CD4-positive, alpha-beta memory T cell (primary cell): ENCODE results near the gene NODAL. TPM values are rescaled to one million over a fixed set of nuclear protein-coding genes. Genes with fewer than 3 reads are reported as not detected.
A peak's percentile ranks its signal among the peaks of the same experiment; 100 is the strongest.

ENCODE experiments used
- CTCF ChIA-PET: fragments of 350-600 bp; sonication (Branson Sonifier 250); formaldehyde crosslinking; loops from one replicate; lab custom pipeline; 2021; ENCODE audit warnings: inconsistent platforms; ENCODE audit not compliant: partially characterized antibody; lab: Charles Lee
- POLR2A ChIA-PET: fragments of 350-600 bp; sonication (Branson Sonifier 250); formaldehyde crosslinking; loops from one replicate; lab custom pipeline; 2021; ENCODE audit not compliant: partially characterized antibody; lab: Charles Lee
- DNase-seq, 5 donors: peaks; one replicate each; pipeline versions ENCODE4 v3.0.0 to v3.0.0-alpha.2; 2020 to 2022; ENCODE audit warnings: mixed read lengths in 1 of 5
- H3K27ac ChIP-seq: one replicate; pipeline ENCODE4 v1.7.0; 2013; ENCODE audit warnings: low read depth, low read length
- H3K27me3 ChIP-seq: 2 replicates; pipeline ENCODE4 v1.7.0; 2013; ENCODE audit warnings: mild to moderate bottlenecking, low read length, moderate library complexity; ENCODE audit not compliant: insufficient read depth
- H3K36me3 ChIP-seq: 2 replicates; pipeline ENCODE4 v1.7.0; 2013; ENCODE audit warnings: mild to moderate bottlenecking, low read length, moderate library complexity; ENCODE audit not compliant: insufficient read depth
- H3K4me1 ChIP-seq: 2 replicates; pipeline ENCODE4 v1.7.0; 2013; ENCODE audit warnings: mild to moderate bottlenecking, low read length, moderate library complexity; ENCODE audit not compliant: insufficient read depth
- H3K4me3 ChIP-seq, 2 donors: one replicate each; pipeline ENCODE4 v1.7.0; 2013; ENCODE audit warnings: low read length in 2 of 2, mild to moderate bottlenecking in 1 of 2
- H3K9me3 ChIP-seq, 2 donors: one replicate each; pipeline ENCODE4 v1.7.0; 2013; ENCODE audit warnings: low read length in 2 of 2, control low read depth in 1 of 2; ENCODE audit not compliant: control insufficient read depth in 1 of 2
- H3K27ac Mint-ChIP-seq, 7 donors: one replicate each; pipeline ENCODE4 v1.8.0; 2020 to 2021; ENCODE audit warnings: mixed read lengths in 7 of 7, mild to moderate bottlenecking in 6 of 7, inconsistent platforms in 3 of 7, moderate library complexity in 3 of 7
- H3K27me3 Mint-ChIP-seq, 2 donors: one replicate each; pipeline ENCODE4 v1.8.0; 2020 to 2021; ENCODE audit warnings: mixed read lengths in 2 of 2
- H3K36me3 Mint-ChIP-seq, 2 donors: one replicate each; pipeline ENCODE4 v1.8.0; 2020 to 2021; ENCODE audit warnings: mixed read lengths in 2 of 2, inconsistent platforms in 1 of 2, mild to moderate bottlenecking in 1 of 2
- H3K4me1 Mint-ChIP-seq, 4 donors: one replicate each; pipeline ENCODE4 v1.8.0; 2020 to 2021; ENCODE audit warnings: mixed read lengths in 4 of 4, mild to moderate bottlenecking in 1 of 4
- H3K4me3 Mint-ChIP-seq, 8 donors: one replicate each; pipeline ENCODE4 v1.8.0; 2020 to 2021; ENCODE audit warnings: mixed read lengths in 8 of 8, mild to moderate bottlenecking in 7 of 8, moderate library complexity in 6 of 8, inconsistent platforms in 3 of 8
- H3K9me3 Mint-ChIP-seq, 8 donors: one replicate each; pipeline ENCODE4 v1.8.0; 2020 to 2021; ENCODE audit warnings: mixed read lengths in 8 of 8, mild to moderate bottlenecking in 5 of 8, inconsistent platforms in 3 of 8, moderate library complexity in 1 of 8
- intact Hi-C: fragments of 100-400 bp; cut with micrococcal nuclease; formaldehyde crosslinking; loops from one replicate; pipeline ENCODE4 v1.15.1; 2023
- polyA plus RNA-seq, 2 donors: library from polyadenylated mRNA; unstranded; fragments of 300-500 nt; fragmentation: Illumina TruSeq; gene quantifications; one replicate each; pipeline ENCODE4 v1.2.3, GENCODE V29; 2021
- total RNA-seq, 2 experiments: library from RNA; stranded (reverse); gene quantifications; one replicate each; pipeline ENCODE4 v1.2.3, GENCODE V29; 2021

The NODAL gene
- total and polyA plus RNA-seq, 4 experiments from 2014 or later: 0.19 TPM; not detected in 3

DNA sequence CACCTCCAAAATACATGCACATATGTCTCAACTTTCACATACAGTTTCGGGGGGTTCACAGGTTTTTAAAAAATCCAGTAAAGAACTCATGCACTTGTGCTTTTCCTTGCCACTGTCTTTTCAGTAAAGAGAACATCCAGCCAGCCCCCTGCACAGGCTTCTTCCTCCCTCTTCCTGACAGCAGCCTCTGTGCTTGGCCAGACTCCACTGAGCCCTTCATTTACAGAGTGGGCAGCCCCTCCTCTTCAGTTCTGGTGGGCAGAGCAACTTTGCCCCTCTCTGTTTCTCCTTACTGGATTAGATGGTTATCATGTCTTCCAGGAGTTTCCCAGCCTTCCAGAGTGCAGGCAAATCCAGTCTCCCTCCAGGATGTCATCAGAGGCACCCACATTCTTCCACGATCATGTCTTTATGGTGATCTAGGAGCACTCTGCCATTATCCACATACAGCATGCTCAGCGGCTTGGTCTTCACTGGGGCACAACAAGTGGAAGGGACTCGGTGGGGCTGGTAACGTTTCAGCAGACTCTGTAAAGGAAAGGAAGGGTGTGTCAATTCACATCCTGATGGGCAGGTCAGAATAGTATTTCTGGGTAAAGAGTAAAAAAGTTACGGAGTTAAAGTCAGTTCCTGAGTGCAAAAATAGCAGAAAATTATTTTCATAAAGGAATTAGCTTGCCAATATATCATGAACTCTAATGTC lies 8.8 kb downstream of the NODAL start:
- peak overlapping the region; percentile 76 to 99 (median 94) for H3K27ac Mint-ChIP-seq
- H3K9me3 ChIP-seq: no peaks in the 10 kb centered on the region
- H3K4me1 Mint-ChIP-seq: peaks cover 16 to 46% (median 34%) of the 10 kb centered on the region in 4 donors
- H3K36me3 ChIP-seq: no peaks in the 10 kb centered on the region
- peak in 1 of 5 donors; percentile 12 for DNase-seq
- intact Hi-C loops: no loop called here
- no peaks in the 10 kb centered on the region for H3K27me3 ChIP-seq
- H3K36me3 Mint-ChIP-seq: peaks cover 7 to 15% of the 10 kb centered on the region in 2 donors
- peak overlapping the region; percentile 48 to 55 for H3K4me3 ChIP-seq
- H3K9me3 Mint-ChIP-seq: no peaks in the 10 kb centered on the region
- H3K4me1 ChIP-seq: peaks cover 35% of the 10 kb centered on the region
- ChIA-PET POLR2A (interaction anchor here (0.8 to 2.3 kb wide), 3 partner anchors 27 to 28 kb away, joined by 4 to 22 read pairs (median 5); partner anchors contain the start of gene EIF4EBP2), CTCF (interaction anchor here (0.9 to 2.0 kb wide), 6 partner anchors 27 to 211 kb away, joined by 3 to 9 read pairs (median 3); no protein-coding TSS in a partner anchor)
- no peaks in the 10 kb centered on the region for H3K27me3 Mint-ChIP-seq
- H3K4me3 Mint-ChIP-seq: peak overlapping the region; percentile 86 to 92 (median 89)
- H3K27ac ChIP-seq: peak overlapping the region; percentile 6

DNA sequence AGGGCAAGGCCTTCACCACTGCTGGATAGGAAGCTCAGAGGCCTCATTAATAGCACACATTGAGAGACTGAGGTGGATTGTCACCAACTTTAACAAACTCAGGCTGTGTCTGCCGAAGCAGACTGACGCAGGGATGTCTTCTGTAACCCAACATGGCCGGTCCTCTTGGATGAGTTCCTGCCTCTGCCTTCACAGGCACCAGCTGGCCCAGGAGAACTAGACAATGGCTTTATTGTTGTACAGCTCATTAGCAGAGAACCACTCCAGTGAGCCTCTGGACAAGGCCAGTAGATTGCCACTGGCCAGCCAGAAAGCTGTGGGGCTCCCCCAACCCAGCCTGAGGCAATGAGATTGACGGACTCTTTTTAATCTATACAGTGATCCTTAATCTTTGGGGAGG lies 9.4 kb downstream of the NODAL start:
- intact Hi-C loops: no loop called here
- H3K27ac Mint-ChIP-seq: peak overlapping the region; percentile 76 to 99 (median 94)
- DNase-seq: no peak
- Histone ChIP-seq H3K27me3 (no peaks in the 10 kb centered on the region), H3K9me3 (no peaks in the 10 kb centered on the region), H3K4me3 (no peak overlapping the region), H3K4me1 (peaks cover 35% of the 10 kb centered on the region), H3K27ac (no peak overlapping the region), H3K36me3 (peaks cover 5% of the 10 kb centered on the region)
- ChIA-PET POLR2A (interaction anchor here (2.3 kb wide), 1 partner anchor 28 kb away, joined by 22 read pairs; the partner anchor contains the start of gene EIF4EBP2), CTCF (interaction anchor here (1.2 to 2.0 kb wide), 3 partner anchors 27 to 210 kb away, joined by 3 to 9 read pairs (median 7); no protein-coding TSS in a partner anchor)
- H3K4me3 Mint-ChIP-seq: peak overlapping the region in 7 of 8 donors; percentile 86 to 92 (median 89)
- H3K4me1 Mint-ChIP-seq: peaks cover 16 to 46% (median 34%) of the 10 kb centered on the region in 4 donors
- peaks cover 7 to 20% of the 10 kb centered on the region in 2 donors for H3K36me3 Mint-ChIP-seq
- H3K27me3 Mint-ChIP-seq: no peaks in the 10 kb centered on the region
- H3K9me3 Mint-ChIP-seq: no peaks in the 10 kb centered on the region

GRCh38 chr10:70430493-70431445 lies 10.7 kb downstream of the NODAL start:
- intact Hi-C loops: no loop called here
- DNase-seq: no peak
- Histone ChIP-seq H3K4me3 (no peak overlapping the region), H3K36me3 (peaks cover 15% of the 10 kb centered on the region), H3K27me3 (no peaks in the 10 kb centered on the region), H3K4me1 (peaks cover 35% of the 10 kb centered on the region), H3K9me3 (no peaks in the 10 kb centered on the region), H3K27ac (no peak overlapping the region)
- peak overlapping the region; percentile 52 to 99 (median 94) for H3K27ac Mint-ChIP-seq
- peaks cover 12 to 31% of the 10 kb centered on the region in 2 donors for H3K36me3 Mint-ChIP-seq
- peaks cover 16 to 44% (median 35%) of the 10 kb centered on the region in 4 donors for H3K4me1 Mint-ChIP-seq
- H3K27me3 Mint-ChIP-seq: no peaks in the 10 kb centered on the region
- POLR2A ChIA-PET: interaction anchor here (0.6 to 2.3 kb wide), 4 partner anchors 12 to 33 kb away, joined by 3 to 22 read pairs (median 3); partner anchors contain the start of gene EIF4EBP2
- H3K9me3 Mint-ChIP-seq: no peaks in the 10 kb centered on the region
- CTCF ChIA-PET: interaction anchor here (1.1 to 1.5 kb wide), 2 partner anchors 25 to 45 kb away, joined by 3 to 7 read pairs; no protein-coding TSS in a partner anchor
- H3K4me3 Mint-ChIP-seq: peak overlapping the region in 1 of 8 donors; percentile 39

DNA sequence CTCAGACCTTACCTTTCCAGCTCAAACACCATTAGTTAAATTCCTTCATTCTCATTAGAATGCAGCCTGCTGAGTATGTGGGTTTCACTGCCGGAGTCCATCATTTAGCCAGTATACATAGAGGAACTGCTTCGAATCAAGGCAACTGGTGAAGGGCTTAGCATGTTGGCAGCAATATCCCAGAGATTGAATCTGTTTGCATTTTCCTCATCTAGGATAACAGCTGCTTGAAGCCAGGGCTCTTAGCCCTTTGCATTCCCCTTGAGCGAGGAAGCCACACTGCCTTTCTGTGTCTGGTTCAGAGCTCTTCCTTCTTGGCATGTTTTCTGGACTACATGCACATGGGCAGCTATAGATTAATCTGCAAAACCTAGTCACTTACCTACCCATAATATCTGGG lies 14.7 kb downstream of the NODAL start:
- Histone ChIP-seq H3K36me3 (peaks cover 46% of the 10 kb centered on the region), H3K4me3 (no peak overlapping the region), H3K9me3 (no peaks in the 10 kb centered on the region), H3K27ac (no peak overlapping the region), H3K27me3 (no peaks in the 10 kb centered on the region), H3K4me1 (peaks cover 10% of the 10 kb centered on the region)
- intact Hi-C loops: no loop called here
- Mint-ChIP-seq H3K9me3 (no peaks in the 10 kb centered on the region), H3K27me3 (no peaks in the 10 kb centered on the region), H3K4me3 (no peak overlapping the region), H3K27ac (peak overlapping the region in 2 of 7 donors; percentile 47 to 83), H3K36me3 (peaks cover 38 to 68% of the 10 kb centered on the region in 2 donors), H3K4me1 (peaks cover 17 to 38% (median 24%) of the 10 kb centered on the region in 4 donors)
- ChIA-PET POLR2A (interaction anchor here (1.9 kb wide), 1 partner anchor 22 kb away, joined by 10 read pairs; the partner anchor contains the start of gene EIF4EBP2), CTCF (no interaction called here)
- no peak for DNase-seq

DNA sequence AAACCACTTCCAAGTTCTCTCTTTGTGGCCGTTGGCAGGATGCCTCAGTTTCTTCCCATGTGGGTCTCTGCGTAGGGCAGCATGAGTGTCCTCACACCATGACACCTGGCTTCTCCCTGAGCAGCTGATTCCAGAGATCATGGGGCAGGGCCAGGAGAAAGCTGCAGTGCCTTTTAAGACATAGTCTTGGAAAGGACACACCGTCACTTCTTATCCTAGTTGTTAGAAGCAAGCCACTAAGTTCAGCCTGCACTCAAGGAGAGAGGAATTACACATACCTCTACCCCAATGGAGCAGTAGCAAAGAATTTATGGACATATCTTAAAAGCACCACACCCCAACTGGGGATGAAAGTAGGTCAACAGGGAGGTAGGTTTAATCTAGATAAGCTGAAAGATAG lies 16.4 kb downstream of the NODAL start:
- CTCF ChIA-PET: no interaction called here
- no peaks in the 10 kb centered on the region for H3K27me3 Mint-ChIP-seq
- H3K36me3 Mint-ChIP-seq: peaks cover 49 to 81% of the 10 kb centered on the region in 2 donors
- POLR2A ChIA-PET: interaction anchor here (0.5 to 2.2 kb wide), 3 partner anchors 11 to 26 kb away, joined by 3 to 6 read pairs (median 3); partner anchors contain the start of gene EIF4EBP2
- H3K27ac ChIP-seq: no peak overlapping the region
- H3K9me3 Mint-ChIP-seq: no peaks in the 10 kb centered on the region
- H3K4me3 Mint-ChIP-seq: no peak overlapping the region
- H3K4me1 Mint-ChIP-seq: peaks cover 9 to 28% (median 18%) of the 10 kb centered on the region in 4 donors
- no peaks in the 10 kb centered on the region for H3K27me3 ChIP-seq
- no peak overlapping the region for H3K4me3 ChIP-seq
- intact Hi-C loops: no loop called here
- no peaks in the 10 kb centered on the region for H3K9me3 ChIP-seq
- no peak for DNase-seq
- H3K27ac Mint-ChIP-seq: peak overlapping the region in 6 of 7 donors; percentile 10 to 72 (median 46)
- H3K36me3 ChIP-seq: peaks cover 61% of the 10 kb centered on the region
- no peaks in the 10 kb centered on the region for H3K4me1 ChIP-seq

GRCh38 chr10:70424320-70424719 lies 17.2 kb downstream of the NODAL start:
- Histone ChIP-seq H3K36me3 (peaks cover 66% of the 10 kb centered on the region), H3K9me3 (no peaks in the 10 kb centered on the region), H3K4me3 (no peak overlapping the region), H3K4me1 (no peaks in the 10 kb centered on the region), H3K27me3 (no peaks in the 10 kb centered on the region), H3K27ac (no peak overlapping the region)
- Mint-ChIP-seq H3K4me3 (peak overlapping the region in 2 of 8 donors; percentile 4 to 11), H3K9me3 (no peaks in the 10 kb centered on the region), H3K36me3 (peaks cover 56 to 84% of the 10 kb centered on the region in 2 donors), H3K4me1 (peaks cover 9 to 28% (median 18%) of the 10 kb centered on the region in 4 donors), H3K27me3 (no peaks in the 10 kb centered on the region), H3K27ac (peak overlapping the region in 6 of 7 donors; percentile 30 to 85 (median 50))
- DNase-seq: no peak
- ChIA-PET POLR2A (interaction anchor here (2.2 kb wide), 1 partner anchor 21 kb away, joined by 6 read pairs; the partner anchor contains the start of gene EIF4EBP2), CTCF (interaction anchor here (1.2 to 1.4 kb wide), 2 partner anchors 11 to 60 kb away, joined by 3 to 4 read pairs; no protein-coding TSS in a partner anchor)
- intact Hi-C loops: no loop called here
